Islet precursor cell (in vitro differentiated cells): ENCODE measurements around the gene TPK1.

Experiments used
- DNase-seq: peaks from one replicate; pipeline ENCODE4 v3.0.0-alpha.2; 2018

TPK1 gene

DNA sequence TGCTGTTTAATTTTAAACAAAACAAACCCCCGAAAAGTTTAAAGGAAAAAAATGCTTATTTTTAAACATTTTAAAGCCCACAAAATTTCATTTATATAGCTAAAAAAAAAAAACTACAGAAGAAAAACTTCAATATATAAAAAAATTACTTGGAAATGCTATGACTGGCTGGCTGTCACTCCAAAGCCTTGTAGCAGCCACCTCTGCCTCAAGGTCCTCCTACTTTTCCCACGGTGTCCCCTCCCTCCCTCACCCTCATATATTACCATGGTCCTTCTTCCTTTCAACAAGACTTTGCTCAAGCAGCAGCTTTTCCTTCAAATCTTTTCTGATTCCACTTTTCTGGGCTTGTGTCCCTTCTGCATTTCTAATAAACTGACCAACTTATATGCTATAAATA, 122.0 kb downstream of the TPK1 start:
- no peak for DNase-seq

DNA sequence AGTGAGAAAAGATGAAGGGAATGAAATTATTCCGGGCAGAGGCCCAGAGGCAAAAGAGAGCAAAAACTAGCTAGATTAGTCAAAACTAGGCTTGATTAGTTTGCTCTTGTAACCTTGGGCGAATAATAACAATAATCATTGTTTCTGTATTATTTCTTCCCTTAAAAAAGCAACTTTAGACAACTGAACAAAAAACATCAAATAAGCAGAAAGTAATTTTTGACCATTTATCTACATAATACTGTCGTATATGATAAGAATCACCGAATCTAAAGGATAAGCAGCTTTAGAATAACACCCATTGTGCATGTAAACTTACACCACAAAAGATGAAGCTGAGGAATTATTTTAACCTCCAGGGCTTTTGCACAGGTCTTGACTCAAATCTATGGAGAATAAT, 125.1 kb downstream of the TPK1 start:
- DNase-seq = no peak

DNA sequence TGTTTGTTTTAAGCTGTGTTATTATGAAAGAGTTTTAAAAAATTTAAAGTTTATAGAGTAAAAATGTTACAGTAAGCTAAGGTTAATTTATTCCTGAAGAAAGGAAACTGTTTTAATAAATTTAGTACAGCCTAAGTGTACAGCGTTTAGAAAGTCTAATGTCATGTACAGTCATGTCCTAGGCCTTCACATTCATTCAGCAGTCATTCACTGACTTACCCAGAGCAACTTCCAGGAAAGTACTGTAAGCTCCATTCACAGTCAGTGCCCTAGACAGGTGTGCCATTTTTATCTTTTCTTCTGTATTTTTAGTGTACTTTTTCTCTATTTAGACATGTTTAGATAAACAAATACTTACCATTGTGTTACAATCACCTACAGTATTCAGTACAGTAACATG, 126.8 kb downstream of the TPK1 start:
- DNase-seq = no peak

DNA sequence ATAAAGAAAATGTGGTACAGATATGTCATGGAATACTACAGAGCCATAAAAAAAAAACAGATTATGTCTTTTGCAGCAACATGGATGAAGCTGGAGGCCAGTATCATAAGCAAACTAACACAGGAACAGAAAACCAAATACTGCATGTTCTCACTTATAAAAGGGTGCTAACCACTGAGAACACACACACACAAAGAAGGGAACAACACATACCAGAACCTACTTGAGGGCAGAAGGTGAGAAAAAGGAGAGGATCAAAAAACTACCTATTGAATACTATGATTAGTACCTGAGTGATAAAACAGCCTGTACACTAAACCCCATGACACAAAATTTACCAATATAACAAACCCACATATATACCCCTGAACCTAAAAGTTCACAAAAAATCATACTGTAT, 144.6 kb downstream of the TPK1 start:
- DNase-seq = no peak

DNA sequence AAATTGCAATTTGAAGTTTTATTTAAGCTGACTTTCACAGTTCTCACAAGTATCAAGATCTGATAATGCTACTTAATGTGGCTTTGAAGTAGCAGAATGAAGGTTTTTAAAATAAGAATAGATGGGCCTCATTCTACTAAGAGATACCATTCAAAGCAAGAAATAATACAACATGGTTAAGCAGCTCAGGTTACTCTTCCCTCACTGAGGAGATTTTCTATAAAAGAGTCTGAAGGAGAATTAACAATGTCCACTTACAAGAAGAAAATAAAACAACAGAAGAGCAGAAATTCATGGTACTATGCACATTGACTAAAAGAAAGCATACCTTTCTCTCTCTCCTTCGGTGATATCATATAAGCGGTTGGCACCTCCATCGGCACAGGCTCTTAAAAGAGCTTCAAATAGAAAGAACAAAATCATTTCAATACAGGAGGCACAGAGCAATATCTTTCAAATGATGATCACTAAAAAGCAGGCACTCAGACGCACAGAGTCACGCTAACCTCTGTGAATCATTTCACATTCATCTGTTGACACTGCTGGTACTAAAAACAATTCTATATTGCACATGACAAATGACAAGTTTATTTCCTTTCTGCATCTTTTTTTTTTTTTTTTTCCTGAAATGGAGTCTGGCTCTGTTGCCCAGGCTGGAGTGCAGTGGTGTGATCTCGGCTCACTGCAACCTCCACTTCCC, 153.1 kb downstream of the TPK1 start:
- no peak for DNase-seq

DNA sequence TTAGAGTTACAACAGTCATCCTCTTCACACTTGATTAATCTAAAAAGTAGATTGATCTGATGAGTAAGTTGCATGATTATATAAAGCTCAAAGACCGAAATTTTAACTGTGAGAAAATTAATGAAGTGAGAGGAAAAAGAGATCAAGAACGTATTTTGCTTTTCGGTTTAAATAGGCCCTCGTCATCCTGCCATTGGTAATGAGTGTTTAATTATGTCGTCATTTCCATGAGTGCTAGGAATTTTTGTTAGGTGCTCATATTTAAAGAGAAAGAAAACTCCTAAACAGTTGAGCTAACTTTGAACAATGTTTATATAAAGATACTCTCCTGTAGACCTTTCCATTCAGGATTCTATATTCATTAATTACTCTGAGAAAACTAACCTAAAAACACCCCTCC, 159.4 kb downstream of the TPK1 start:
- DNase-seq = no peak

DNA sequence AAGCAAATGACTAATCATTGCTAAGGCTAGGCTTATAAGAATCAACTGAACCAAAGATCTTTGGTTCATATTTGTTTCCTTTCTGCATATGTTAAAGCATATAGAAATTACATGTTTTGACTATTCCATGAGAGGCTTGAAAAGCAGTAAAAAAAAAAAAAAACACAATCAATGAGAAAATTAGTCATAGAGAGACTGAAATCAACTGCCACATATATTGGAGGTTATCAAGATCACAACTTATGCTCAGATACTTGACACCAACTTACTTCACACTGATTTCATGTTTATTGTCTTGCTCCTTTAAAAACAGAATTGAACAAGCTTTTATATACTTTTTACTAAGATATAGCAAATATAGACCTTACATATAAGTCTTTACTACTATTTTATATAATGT, 161.3 kb downstream of the TPK1 start:
- DNase-seq = no peak

DNA sequence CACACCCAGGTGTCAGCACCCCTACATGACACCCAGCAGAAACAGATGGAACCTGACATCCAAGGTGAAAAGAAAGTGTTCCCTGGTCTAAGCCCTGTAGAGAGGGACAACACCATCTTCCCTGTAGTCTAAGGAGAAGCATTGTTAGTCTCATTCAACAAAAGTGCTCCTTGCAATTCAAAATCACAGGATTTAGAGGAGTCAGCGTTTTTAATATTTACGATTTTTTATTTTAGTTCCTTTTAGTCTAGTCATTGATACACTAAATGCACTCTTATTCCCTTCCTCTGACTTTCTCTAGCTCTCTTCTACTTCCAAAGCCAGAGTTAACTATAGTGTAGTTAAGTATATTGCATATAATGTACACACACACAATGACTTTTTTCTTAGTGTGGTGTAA, 163.0 kb downstream of the TPK1 start:
- no peak for DNase-seq

DNA sequence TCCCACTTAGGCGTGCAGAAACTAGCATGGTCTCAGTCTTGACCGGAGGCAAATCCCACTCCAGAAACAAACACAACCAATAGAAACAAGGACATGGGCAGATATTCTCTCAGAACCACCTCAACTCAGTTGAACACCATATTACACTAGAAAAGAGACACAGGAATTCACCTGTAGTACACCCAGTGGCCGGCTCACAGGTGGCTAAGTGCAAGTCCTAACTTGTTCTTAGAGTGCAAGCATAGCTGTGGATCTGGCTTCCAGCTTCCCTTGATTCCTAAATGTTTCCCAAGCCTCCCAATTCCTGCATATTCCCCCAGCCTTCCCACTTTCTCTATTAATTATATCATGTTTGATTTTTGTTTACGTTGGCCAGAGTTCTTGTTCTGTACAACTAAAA, 164.4 kb downstream of the TPK1 start:
- peak; percentile 75 for DNase-seq

DNA sequence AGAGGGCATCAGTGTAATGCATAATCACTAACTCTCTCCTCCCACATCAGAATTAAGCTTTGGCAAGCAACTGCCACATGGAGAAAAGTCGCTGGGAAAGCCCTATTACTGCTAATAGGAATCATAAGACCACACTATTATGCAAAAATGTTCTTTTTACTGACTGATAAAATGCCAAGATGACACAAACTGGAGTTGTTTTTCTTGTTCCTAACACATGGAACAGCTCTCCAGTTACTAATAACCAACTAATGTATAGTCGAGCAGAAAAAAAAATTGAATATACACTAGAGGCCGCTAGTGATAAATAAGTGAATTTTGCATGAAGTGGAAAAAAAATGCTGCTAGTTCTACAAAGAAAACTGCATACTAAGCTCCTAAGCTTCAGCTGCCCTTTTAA, 165.6 kb downstream of the TPK1 start:
- DNase-seq = no peak

DNA sequence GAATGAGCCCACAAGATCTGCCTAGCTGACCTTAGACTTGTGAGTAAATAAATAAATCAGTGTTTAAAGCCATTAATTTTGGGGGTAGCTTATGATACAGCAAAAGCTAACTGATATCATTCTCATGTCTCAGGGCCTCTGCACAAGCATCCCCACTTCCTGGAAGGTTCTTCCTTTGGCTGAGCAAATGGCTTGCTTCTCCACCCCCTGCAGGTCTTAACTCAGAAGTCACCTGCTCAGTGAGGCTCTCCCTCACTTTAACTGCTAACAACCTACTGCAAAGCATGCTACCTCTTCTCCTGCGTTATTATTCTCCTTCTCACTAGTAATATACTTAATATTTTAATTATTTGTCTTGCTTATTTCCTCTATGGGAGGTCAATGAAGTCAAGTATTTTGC, 167.3 kb downstream of the TPK1 start:
- DNase-seq = no peak

DNA sequence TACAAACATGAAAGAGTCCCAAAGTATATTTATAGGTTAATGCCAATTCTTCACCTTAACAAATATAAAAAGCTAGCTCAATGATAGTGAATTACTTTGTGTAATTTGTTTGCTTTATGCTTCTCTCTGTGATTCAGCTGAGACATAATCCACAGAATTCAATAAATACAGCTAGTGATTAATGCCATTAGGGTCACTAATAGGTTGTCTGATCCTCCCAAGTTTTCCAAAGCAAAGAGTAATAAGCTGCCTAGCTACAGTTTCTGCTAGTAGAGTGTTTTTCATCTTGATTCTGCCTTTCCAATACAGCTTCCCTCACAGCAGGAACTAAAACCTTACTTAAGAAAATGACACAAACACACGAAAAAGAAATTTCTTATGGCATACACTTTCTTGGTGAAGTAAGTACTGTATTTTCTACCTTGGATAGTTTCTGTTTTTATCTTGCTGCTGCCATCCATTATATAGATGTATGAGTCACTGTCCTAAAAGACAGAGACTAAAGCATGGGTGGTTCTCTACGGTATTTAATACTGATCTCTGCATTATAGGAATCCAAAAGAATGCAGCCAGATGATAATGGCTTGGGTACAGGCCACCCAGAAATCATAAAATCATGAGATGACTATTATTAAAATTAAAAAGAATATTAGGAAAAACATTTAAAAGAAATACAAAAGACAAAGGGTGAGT, 170.0 kb downstream of the TPK1 start:
- no peak for DNase-seq

DNA sequence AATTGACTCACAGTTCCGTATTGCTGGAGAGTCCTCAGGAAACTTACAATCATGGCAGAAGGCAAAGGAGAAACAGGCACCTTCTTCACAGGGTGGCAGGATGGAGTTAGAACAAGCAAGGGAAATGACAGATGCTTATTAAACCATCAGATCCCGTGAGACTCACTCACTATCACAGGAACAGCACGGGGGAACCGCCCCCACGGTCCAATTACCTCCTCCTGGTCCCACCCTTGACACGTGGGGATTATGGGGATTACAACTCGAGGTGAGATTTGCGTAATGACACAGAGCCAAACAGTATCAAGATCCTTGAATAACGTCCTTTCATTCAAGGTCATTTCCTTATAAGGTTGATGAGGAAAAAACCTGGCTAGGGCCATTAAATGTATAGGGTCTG, 176.6 kb downstream of the TPK1 start:
- DNase-seq = no peak

DNA sequence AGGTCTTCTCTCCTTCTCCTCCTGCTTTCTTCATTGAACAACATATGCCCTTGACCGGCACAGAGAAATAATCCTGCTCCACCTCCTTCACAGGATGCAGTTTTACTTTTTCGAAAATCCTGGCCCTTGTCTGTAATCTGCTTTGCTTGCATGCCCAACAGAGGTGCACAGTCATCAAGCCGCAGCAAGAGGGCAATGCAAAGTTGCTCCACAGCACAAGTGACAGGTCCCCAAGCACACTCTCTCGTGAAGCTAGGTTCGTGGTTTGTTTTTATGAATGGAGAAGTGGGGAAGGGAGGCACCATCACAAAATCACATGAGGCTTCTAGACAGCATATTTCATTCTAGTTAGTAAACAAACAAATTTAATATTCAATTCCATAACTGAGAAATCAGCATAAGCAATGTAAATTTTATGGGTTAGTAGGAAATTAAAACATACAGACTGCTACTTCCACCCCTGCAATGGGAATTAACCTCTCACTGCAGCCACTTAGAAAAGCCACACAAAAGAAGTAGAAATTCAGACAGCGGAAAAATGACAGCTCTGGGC, 178.8 kb downstream of the TPK1 start:
- peak; percentile 58 for DNase-seq

DNA sequence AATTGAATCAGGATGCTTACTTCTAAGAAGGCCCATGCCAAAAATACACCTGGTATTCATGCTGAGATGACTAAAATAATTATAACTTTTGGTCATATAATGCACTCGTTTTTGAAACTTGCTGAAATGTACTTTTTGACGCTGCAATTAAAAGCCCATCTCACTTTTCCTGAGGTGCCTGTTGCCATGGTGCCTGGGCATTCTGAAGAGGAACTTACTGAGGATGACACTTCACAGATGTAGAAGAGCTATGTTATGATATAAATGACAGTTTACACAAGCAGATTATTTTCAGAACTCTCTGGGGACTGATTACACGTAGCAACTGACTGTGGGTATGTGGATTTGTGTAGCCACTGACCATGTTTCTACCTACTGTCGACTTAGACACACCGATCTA, 182.4 kb downstream of the TPK1 start:
- DNase-seq = no peak

DNA sequence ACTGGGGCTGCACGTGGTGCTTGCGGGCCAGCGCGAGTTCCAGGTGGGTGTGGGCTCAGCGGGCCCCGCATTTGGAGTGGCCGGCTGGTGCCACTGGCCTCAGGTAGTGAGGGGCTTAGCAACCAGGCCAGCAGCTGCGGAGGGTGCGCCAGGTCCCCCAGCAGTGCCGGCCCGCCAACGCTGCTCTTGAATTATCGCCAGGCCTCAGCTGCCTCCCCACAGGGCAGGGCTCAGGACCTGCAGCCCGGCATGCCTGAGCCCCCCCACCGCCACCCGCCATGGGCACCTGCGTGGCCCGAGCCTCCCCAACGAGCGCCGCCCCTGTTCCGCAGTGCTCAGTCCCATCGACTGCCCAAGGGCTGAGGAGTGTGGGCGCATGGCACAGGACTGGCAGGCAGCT, 185.4 kb downstream of the TPK1 start:
- no peak for DNase-seq

DNA sequence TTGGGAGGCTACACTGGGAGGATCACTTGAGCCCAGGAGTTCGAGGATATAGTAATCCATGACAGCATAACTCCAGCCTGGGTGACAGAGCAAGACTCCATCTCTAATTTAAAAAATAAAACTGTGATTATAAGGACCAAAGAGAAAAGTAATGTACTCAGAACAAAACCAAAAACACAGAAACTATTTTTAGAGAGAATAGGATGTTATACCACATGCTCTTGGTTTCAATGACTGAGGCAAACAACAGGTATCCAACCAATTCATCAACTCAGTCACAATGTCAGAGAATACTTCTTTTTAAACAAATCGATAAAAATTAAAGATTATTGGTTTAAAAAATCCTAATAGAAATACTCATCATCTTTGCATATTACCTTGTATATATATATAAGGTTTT, 186.7 kb downstream of the TPK1 start:
- no peak for DNase-seq

DNA sequence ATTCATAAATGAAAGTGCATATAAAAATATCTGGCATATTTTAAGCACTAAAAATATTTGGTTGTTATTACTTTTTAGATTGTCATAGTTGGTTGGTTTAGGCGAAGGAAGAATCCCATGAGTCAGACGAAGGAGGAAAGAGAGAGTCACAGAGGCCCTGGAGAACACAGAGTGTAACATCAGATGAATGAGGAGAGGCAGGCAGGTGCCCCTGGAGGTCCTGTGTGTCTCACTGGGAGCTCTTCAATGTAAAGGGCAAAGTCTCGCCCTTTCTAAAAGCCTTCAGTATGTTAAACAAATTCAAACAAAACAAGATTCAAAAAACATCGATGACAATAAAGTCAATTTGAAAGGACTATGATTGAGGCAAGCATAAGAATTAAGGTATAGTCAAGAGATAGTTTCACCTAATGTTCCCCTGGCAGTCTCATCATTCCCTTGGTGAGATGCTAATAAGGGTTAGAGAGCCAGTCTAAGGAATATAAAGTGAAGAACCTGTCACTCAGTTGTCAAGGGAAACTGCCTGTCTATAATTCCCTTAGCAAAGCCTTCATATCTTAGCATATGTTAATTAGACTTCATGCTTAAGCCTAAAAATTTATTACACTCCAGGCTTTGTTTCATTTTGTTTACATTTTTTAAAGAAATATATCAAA, 194.3 kb downstream of the TPK1 start:
- no peak for DNase-seq

DNA sequence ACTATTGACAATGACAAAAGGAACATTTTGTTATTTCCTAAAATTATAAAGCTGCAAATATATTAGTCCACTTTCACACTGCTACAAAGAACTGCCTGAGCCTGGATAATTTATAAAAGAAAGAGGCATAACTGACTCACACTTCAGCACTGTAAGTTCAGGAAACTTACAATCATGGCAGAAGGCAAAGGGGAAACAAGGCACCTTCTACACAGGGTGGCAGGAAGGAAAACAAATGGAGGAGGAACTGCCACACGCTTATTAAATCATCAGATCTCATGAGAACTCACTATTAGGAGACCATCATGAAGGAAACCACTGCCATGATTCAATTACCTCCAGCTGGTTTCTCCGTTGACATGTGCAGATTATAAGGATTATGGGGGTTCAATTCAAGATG, 203.1 kb downstream of the TPK1 start:
- no peak for DNase-seq

DNA sequence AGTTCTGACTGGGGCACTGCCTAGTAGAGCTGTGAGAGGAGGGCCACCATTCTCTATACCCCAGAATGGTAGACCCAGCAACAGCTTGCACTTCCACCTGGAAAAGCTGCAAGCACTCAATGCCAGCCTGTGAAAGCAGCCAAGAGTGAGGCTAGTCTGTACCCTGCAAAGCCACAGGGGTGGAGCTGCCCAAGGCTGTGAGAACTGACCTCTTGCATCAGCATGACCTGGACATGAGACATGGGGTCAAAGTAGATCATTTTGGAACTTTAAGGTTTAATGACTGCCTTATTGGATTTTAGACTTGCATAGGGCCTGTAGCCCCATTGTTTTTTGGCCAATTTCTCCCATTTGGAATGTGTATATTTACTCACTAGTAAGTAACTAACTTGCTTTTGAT, 206.3 kb downstream of the TPK1 start:
- DNase-seq = no peak

DNA sequence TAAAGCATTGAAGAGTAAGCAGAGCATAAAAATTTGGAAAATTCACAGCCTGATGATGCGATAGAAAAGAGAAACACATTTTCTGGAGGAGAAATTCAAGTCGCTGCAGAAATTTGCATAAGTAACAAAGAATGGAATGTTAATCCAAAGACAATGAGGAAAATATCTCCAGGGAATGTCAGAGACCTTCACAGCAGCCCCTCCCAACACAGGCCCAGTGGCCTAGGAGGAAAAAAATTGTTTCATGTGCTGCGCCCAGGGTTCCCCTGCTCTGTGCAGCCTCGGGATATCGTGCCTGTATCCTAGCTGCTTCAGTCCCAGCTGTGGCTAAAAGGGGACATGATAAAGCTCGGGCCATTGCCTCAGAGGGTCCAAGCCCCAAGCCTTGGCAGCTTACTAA, 206.8 kb downstream of the TPK1 start:
- DNase-seq = no peak

DNA sequence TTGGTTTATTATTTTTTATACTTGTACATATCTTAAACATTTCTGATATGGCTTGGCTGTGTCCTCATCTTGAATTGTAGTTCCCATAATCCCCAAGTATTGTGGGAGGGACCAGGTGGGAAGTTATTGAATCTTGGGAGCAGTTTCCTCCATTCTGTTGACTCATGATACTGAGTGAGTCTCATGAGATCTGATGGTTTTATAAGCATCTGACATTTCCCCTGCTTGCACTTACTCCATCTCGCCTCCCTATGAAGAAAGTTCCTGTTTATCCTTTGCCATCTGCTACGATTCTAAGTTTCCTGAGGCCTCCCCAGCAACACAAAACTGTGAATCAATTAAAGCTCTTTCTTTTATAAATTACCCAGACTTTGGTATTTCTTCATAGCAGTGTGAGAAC, 207.7 kb downstream of the TPK1 start:
- DNase-seq = no peak

DNA sequence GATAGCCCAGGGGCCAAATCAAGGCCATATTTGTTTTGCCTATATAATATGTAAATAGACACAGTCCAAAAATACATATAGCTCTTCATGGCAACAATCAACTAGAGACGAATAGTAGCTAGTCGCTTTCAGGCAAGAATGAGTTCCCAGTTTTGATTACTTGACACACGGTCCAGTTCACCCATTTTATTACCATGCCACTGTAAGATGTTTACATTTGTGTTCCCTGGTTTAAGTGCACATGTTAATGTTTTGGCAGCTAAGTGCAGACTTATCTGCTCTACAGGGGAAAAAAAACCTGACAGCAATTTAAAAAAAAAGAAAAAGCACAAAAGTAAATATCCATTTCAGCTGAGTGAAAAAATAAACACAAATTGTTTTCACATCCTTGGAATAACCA, 213.1 kb downstream of the TPK1 start:
- DNase-seq = no peak

DNA sequence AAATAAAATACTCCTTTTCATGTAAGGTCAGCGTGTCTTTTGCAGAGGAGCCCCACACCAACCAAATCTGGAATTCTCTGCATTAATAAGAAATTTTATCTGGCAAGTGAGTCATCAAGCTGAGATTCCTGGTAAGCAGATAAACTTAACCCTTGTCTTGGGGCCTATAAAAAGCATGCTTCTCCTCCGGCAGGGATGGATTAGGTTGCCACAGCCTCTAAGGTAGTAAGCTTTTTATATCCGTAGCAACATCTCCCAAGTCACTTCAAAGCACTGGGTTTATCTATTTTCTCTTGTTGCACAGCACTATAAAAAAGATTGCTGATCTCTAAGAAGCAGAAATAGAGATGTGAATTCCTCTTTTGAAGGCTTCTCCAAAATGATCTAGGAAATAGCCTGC, 229.6 kb downstream of the TPK1 start:
- DNase-seq = no peak
